Measurements from ENCODE around the gene GRK1. TPM values are rescaled to one million over a fixed set of nuclear protein-coding genes. Genes with fewer than 3 reads are reported as not detected.

GRK1 gene
- total and polyA plus RNA-seq, 4 donors: 0.36 to 0.97 (median 0.67) TPM

DNA sequence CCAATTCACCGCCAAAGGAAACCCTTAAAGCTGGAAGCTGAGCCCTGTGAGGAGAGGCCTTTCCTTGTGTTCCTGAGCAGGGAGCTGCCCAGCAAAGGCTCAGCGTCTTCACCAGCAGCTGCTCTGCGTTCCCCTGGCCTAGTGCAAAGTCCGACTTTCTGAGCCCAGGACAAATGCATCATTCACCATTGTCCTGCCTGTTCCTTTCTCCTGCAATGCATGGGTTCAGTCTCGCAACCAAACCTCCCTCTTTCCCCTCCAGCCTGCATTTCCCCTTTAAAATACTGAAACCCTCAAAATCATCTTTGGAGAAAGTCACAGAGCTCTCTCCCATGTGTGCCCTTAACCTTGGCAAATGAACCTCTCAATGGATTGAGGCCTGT, 79.1 kb downstream of the GRK1 start:
- DNase-seq (ENCODE audit: low read depth in 4 of 6, low spot score in 6 of 6): no peak
- Histone ChIP-seq H3K4me3 (ENCODE audit: low read depth, low read length) (no peak overlapping the region), H3K36me3 (ENCODE audit: control insufficient read depth, insufficient read depth, low read length) (no peaks in the 10 kb centered on the region), H3K27me3 (ENCODE audit: control insufficient read depth, insufficient read depth, low read length) (no peaks in the 10 kb centered on the region), H3K4me1 (ENCODE audit: control insufficient read depth, insufficient read depth, low read length) (peaks cover 15% of the 10 kb centered on the region), H3K27ac (ENCODE audit: low read depth, low read length) (no peak overlapping the region), H3K9me3 (ENCODE audit: control insufficient read depth, insufficient read depth, low read length) (no peaks in the 10 kb centered on the region)
- 53% methylated on average over 5 of the region's 5 CpGs for WGBS (ENCODE audit: insufficient coverage)

DNA sequence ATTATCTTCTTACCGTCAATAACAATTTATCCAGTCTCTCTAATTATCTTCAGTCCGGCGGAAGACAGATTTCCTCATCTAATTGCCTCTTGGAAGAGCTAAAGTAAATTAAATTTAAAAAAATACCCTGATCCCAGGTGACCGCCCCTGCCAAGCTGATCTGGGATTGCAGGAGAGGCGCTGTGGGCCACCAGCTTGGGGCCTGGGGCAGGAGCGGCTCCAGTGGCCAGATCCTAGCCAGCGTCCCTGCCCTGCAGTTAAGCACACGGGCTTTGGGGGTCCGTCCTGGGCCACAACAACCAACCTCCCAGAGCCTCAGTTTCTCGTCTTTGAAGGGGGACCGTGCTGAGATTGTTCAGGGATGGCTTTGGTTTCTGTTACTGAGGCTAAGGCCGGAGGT, 79.7 kb downstream of the GRK1 start:
- Histone ChIP-seq H3K4me3 (ENCODE audit: low read depth, low read length) (no peak overlapping the region), H3K36me3 (ENCODE audit: control insufficient read depth, insufficient read depth, low read length) (no peaks in the 10 kb centered on the region), H3K9me3 (ENCODE audit: control insufficient read depth, insufficient read depth, low read length) (no peaks in the 10 kb centered on the region), H3K27ac (ENCODE audit: low read depth, low read length) (no peak overlapping the region), H3K4me1 (ENCODE audit: control insufficient read depth, insufficient read depth, low read length) (peaks cover 15% of the 10 kb centered on the region), H3K27me3 (ENCODE audit: control insufficient read depth, insufficient read depth, low read length) (no peaks in the 10 kb centered on the region)
- WGBS (ENCODE audit: insufficient coverage): 91% methylated on average over 5 of the region's 12 CpGs
- no peak for DNase-seq (ENCODE audit: low read depth in 4 of 6, low spot score in 6 of 6)

DNA sequence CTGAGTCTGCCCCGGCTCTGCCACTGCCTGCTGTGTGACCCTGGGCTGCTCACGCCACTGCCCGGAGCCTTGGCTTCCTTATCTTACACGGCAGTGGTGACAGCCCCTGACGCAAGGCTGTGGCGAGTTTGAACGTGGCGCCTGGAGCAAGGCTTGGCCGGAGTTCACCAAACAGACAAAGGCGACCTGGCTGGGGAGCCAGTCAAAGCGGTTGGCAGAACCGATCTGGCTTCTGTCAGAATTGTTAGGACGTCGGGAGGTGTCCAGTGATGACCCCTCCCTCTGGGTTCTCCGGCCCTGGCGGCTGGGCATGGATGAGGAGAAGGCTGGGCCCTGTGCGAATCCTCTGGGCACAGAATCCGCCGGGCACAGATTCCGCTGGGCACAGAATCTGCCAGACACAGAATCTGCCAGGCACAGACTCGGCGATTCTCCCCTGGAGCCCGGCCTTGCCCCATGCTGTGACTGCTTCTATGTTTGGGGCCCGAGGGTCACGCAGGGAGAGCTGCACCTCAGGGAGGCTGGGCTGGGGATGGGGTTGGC, 80.3 kb downstream of the GRK1 start:
- no peaks in the 10 kb centered on the region for H3K27me3 ChIP-seq (ENCODE audit: control insufficient read depth, insufficient read depth, low read length)
- H3K4me3 ChIP-seq (ENCODE audit: low read depth, low read length): no peak overlapping the region
- H3K36me3 ChIP-seq (ENCODE audit: control insufficient read depth, insufficient read depth, low read length): no peaks in the 10 kb centered on the region
- H3K4me1 ChIP-seq (ENCODE audit: control insufficient read depth, insufficient read depth, low read length): peaks cover 8% of the 10 kb centered on the region
- no peaks in the 10 kb centered on the region for H3K9me3 ChIP-seq (ENCODE audit: control insufficient read depth, insufficient read depth, low read length)
- no peak for DNase-seq (ENCODE audit: low read depth in 4 of 6, low spot score in 6 of 6)
- WGBS (ENCODE audit: insufficient coverage): 82% methylated on average over 25 of the region's 25 CpGs
- H3K27ac ChIP-seq (ENCODE audit: low read depth, low read length): no peak overlapping the region

DNA sequence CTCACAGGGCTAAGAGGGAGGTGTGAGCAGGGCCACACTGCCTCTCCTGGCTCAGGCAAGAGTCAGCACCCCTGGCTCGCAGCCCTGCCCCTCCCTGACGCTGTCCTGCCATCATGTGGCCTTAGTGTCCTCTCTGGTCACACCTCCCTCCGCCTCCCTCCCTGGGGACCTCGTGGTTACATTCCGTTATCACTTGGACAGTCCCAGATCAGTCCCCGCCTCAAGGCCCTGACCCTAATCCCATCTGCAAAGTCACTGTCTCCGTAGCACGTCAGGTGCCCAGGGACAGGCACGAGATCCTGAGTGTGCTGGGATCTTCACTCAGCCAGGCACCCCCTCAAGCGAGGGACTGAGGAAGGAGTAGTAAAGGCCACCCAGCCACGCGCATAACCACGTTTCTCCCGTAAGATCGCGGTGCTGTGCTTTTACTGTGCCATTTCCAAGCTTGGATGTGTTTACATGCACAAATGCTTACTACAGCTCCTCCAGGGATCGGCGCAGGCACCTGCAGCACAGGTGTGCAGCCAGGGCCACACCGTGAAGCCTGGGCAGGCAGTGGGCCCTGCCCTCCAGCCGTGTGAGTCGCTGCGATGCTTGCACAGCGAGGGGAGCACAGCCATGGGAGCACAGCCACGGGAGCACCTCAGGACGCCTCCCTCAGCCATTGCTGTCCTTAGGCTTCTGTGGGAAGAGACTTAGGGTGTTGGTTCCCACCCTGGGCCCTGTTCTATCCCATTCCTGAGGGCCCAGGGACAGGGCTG, 81.3 kb downstream of the GRK1 start:
- H3K27ac ChIP-seq (ENCODE audit: low read depth, low read length): no peak overlapping the region
- DNase-seq (ENCODE audit: low read depth in 4 of 6, low spot score in 6 of 6): no peak
- 84% methylated on average over 25 of the region's 25 CpGs for WGBS (ENCODE audit: insufficient coverage)

DNA sequence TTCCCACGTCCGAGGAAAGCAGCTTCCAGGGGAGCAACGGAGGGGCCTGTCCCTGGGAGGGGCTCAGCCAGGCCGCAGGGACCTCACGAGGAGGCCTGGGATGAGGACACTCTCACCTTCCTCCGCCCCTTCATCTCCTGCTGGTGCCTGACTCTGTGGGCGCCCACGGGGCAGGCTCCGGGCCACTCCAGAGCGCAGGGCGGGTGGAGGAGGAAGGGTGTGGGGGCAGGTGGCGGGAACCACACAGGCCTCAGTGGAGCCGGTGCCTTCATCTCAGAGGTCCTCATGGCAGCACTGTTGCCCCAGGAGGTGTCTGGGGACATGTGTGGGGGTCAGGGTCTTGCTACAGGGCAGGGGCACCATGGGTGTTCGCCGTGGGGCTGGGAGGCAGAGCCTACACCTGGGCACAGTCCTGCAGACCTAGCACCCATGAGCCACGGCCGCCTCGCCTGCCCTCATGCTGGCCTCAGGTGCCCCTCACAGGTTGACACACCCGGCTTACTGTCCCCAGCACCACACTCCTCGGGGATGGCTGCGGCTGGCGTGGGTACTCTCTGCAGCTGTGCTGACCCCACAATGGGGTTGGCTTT, 81.9 kb downstream of the GRK1 start:
- no peak overlapping the region for H3K27ac ChIP-seq (ENCODE audit: low read depth, low read length)
- no peaks in the 10 kb centered on the region for H3K9me3 ChIP-seq (ENCODE audit: control insufficient read depth, insufficient read depth, low read length)
- no peak overlapping the region for H3K4me3 ChIP-seq (ENCODE audit: low read depth, low read length)
- 89% methylated on average over 18 of the region's 22 CpGs for WGBS (ENCODE audit: insufficient coverage)
- no peak for DNase-seq (ENCODE audit: low read depth in 4 of 6, low spot score in 6 of 6)
- no peaks in the 10 kb centered on the region for H3K27me3 ChIP-seq (ENCODE audit: control insufficient read depth, insufficient read depth, low read length)
- peaks cover 3% of the 10 kb centered on the region for H3K4me1 ChIP-seq (ENCODE audit: control insufficient read depth, insufficient read depth, low read length)
- no peaks in the 10 kb centered on the region for H3K36me3 ChIP-seq (ENCODE audit: control insufficient read depth, insufficient read depth, low read length)

More for the DNA sequence above, 81.3 kb downstream of the GRK1 start:
- Histone ChIP-seq H3K4me3 (ENCODE audit: low read depth, low read length) (no peak overlapping the region), H3K36me3 (ENCODE audit: control insufficient read depth, insufficient read depth, low read length) (no peaks in the 10 kb centered on the region), H3K27me3 (ENCODE audit: control insufficient read depth, insufficient read depth, low read length) (no peaks in the 10 kb centered on the region), H3K4me1 (ENCODE audit: control insufficient read depth, insufficient read depth, low read length) (peaks cover 3% of the 10 kb centered on the region), H3K9me3 (ENCODE audit: control insufficient read depth, insufficient read depth, low read length) (no peaks in the 10 kb centered on the region)

DNA sequence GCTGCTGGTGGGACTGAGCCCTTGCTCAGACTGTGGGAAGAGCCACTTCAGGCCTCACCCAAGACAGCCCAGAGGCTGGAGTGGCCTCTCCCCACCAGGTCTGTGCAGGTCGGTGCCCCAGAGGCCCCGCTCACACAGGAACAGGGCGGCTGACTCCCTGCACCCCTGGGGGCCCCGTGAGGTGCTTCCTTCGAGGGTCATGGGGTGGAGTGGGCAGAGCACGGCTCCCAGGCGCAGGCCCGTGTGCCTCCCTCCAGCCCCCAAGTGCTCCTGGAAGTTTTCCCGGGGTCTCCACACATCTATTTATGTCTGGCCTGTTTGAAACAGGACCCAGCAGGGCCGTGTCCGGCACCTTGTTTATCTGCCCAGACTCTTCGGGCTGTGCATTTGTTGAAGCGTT, 82.5 kb downstream of the GRK1 start:
- 86% methylated on average over 11 of the region's 13 CpGs for WGBS (ENCODE audit: insufficient coverage)
- Histone ChIP-seq H3K4me3 (ENCODE audit: low read depth, low read length) (no peak overlapping the region), H3K27ac (ENCODE audit: low read depth, low read length) (no peak overlapping the region), H3K9me3 (ENCODE audit: control insufficient read depth, insufficient read depth, low read length) (no peaks in the 10 kb centered on the region), H3K36me3 (ENCODE audit: control insufficient read depth, insufficient read depth, low read length) (no peaks in the 10 kb centered on the region), H3K27me3 (ENCODE audit: control insufficient read depth, insufficient read depth, low read length) (no peaks in the 10 kb centered on the region), H3K4me1 (ENCODE audit: control insufficient read depth, insufficient read depth, low read length) (peaks cover 3% of the 10 kb centered on the region)
- DNase-seq (ENCODE audit: low read depth in 4 of 6, low spot score in 6 of 6): no peak

- peak in 1 of 6 donors; percentile 24 for DNase-seq (ENCODE audit: low read depth in 4 of 6, low spot score in 6 of 6)
- H3K4me3 ChIP-seq (ENCODE audit: low read depth, low read length): no peak overlapping the region
- WGBS (ENCODE audit: insufficient coverage): 56% methylated on average over 9 of the region's 11 CpGs
- H3K9me3 ChIP-seq (ENCODE audit: control insufficient read depth, insufficient read depth, low read length): no peaks in the 10 kb centered on the region
- no peaks in the 10 kb centered on the region for H3K27me3 ChIP-seq (ENCODE audit: control insufficient read depth, insufficient read depth, low read length)
- no peak overlapping the region for H3K27ac ChIP-seq (ENCODE audit: low read depth, low read length)
- peaks cover 3% of the 10 kb centered on the region for H3K36me3 ChIP-seq (ENCODE audit: control insufficient read depth, insufficient read depth, low read length)
- peaks cover 3% of the 10 kb centered on the region for H3K4me1 ChIP-seq (ENCODE audit: control insufficient read depth, insufficient read depth, low read length)
Measured at GRCh38 chr13:113749967-113750366, 82.9 kb downstream of the GRK1 start.

DNA sequence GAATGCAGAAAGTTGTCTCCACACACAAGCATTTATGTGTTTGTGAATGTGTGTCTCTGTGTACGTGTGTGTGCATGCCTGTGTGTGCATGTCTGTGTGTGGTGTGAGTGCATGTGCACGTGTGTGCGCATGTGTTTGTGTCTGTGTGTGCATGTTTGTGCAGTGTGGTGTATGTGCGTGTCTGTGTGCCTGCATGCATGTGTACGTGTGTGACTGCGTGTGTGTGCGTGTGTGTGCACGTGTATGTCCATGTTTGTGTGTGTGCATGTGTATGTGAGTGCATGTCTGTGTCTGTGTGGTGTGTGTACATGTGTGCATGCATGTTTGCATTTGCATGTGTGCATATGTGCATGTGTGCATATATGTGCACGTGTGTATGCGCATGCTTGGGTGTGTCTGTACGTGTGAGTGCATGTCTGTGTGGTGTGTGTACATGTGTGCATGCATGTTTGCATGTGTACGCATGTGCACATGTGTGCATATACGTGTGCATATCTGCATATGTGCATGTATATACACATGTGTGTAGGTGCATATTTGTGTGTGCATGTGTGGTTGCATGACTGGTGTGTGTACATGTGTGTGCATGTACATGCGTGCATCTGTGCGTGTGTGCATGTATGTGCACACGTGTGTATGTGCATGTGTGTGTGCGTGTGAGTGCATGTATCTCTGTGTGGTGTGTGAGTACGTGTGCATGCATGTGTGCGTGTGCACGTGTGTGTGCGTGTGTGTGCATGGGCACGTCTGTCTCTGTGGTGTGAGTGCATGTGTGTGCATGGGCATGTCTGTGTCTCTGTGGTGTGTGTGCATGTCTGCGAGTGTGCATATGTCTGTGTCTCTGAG, 83.8 kb downstream of the GRK1 start:
- Histone ChIP-seq H3K9me3 (ENCODE audit: control insufficient read depth, insufficient read depth, low read length) (no peaks in the 10 kb centered on the region), H3K27me3 (ENCODE audit: control insufficient read depth, insufficient read depth, low read length) (no peaks in the 10 kb centered on the region), H3K4me1 (ENCODE audit: control insufficient read depth, insufficient read depth, low read length) (peaks cover 3% of the 10 kb centered on the region), H3K4me3 (ENCODE audit: low read depth, low read length) (no peak overlapping the region), H3K27ac (ENCODE audit: low read depth, low read length) (no peak overlapping the region), H3K36me3 (ENCODE audit: control insufficient read depth, insufficient read depth, low read length) (peaks cover 3% of the 10 kb centered on the region)
- no peak for DNase-seq (ENCODE audit: low read depth in 4 of 6, low spot score in 6 of 6)
- WGBS (ENCODE audit: insufficient coverage): 90% methylated on average over 23 of the region's 23 CpGs

DNA sequence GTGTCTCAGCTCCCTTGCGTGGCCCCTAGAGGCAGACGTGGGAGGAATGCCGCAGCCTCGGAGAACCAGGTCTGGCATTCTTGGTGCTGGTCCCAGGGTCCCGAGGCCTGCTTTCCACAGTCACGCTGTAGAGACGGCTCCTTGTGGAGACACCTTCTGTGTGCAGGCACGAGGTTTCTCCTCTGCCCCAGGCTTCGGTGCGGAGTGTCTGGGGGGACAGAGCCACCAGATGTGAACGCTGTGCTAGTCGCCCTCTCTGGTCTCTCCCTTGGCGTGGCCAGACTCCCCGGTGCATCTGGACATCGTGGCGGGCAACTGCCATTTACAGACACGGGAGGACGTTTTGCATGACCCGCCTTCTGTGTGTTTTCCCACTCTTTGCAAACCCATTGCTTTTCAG, 84.5 kb downstream of the GRK1 start:
- no peak overlapping the region for H3K4me3 ChIP-seq (ENCODE audit: low read depth, low read length)
- no peak overlapping the region for H3K27ac ChIP-seq (ENCODE audit: low read depth, low read length)
- no peaks in the 10 kb centered on the region for H3K27me3 ChIP-seq (ENCODE audit: control insufficient read depth, insufficient read depth, low read length)
- peaks cover 3% of the 10 kb centered on the region for H3K36me3 ChIP-seq (ENCODE audit: control insufficient read depth, insufficient read depth, low read length)
- WGBS (ENCODE audit: insufficient coverage): 95% methylated on average over 19 of the region's 19 CpGs
- H3K9me3 ChIP-seq (ENCODE audit: control insufficient read depth, insufficient read depth, low read length): no peaks in the 10 kb centered on the region
- DNase-seq (ENCODE audit: low read depth in 4 of 6, low spot score in 6 of 6): no peak
- H3K4me1 ChIP-seq (ENCODE audit: control insufficient read depth, insufficient read depth, low read length): peaks cover 3% of the 10 kb centered on the region
